HepG2 (cell line): ENCODE results near the gene ZNF655. TPM values are rescaled to one million over a fixed set of nuclear protein-coding genes. Genes with fewer than 3 reads are reported as not detected.
A peak's percentile ranks its signal among the peaks of the same experiment; 100 is the strongest.

Experiments
- ARNT2 ChIP-seq: sonication (generic); formaldehyde crosslinking; IDR thresholded peaks from 2 replicates; pipeline ENCODE4 v1.8.0; 2022; ENCODE audit warnings: mild to moderate bottlenecking, low read depth, missing genetic modification reagents, moderate library complexity
- CBX1 ChIP-seq: IDR thresholded peaks from one replicate; pipeline ENCODE4 v1.6.1; 2016; ENCODE audit warnings: antibody characterized with exemption, low read depth
- ELF4 ChIP-seq: sonication (generic); formaldehyde crosslinking; IDR thresholded peaks from 2 replicates; pipeline ENCODE4 v1.5.0; 2020; ENCODE audit warnings: missing genetic modification reagents, mild to moderate bottlenecking, moderate library complexity, borderline replicate concordance
- MED8 ChIP-seq: sonication (generic); formaldehyde crosslinking; IDR thresholded peaks from 2 replicates; pipeline ENCODE4 v1.8.1; 2023; ENCODE audit warnings: mild to moderate bottlenecking, missing genetic modification reagents; ENCODE audit not compliant: insufficient replicate concordance
- MTA1 ChIP-seq: sonication (generic); formaldehyde crosslinking; IDR thresholded peaks from 2 replicates; pipeline ENCODE4 v1.4.0; 2020; ENCODE audit warnings: missing genetic modification reagents, mild to moderate bottlenecking, borderline replicate concordance
- MTF2 ChIP-seq: sonication (generic); formaldehyde crosslinking; IDR thresholded peaks from 2 replicates; pipeline ENCODE4 v1.5.0; 2020; ENCODE audit warnings: missing genetic modification reagents, borderline replicate concordance
- NFIB ChIP-seq: sonication (generic); formaldehyde crosslinking; IDR thresholded peaks from 2 replicates; pipeline ENCODE4 v1.9.0; 2021; ENCODE audit warnings: missing genetic modification reagents, mild to moderate bottlenecking, borderline replicate concordance
- NRL ChIP-seq: sonication (generic); formaldehyde crosslinking; IDR thresholded peaks from 2 replicates; pipeline ENCODE4 v1.5.0; 2020; ENCODE audit warnings: missing genetic modification reagents, mild to moderate bottlenecking, moderate library complexity, borderline replicate concordance
- RARG ChIP-seq: sonication (generic); formaldehyde crosslinking; IDR thresholded peaks from 2 replicates; pipeline ENCODE4 v1.4.0; 2020; ENCODE audit warnings: low read depth, mild to moderate bottlenecking, missing genetic modification reagents
- SAP130 ChIP-seq: IDR thresholded peaks from 2 replicates; pipeline ENCODE4 v1.6.1; 2016; ENCODE audit warnings: low read depth
- SETDB1 ChIP-seq: sonication (generic); formaldehyde crosslinking; IDR thresholded peaks from 2 replicates; pipeline ENCODE4 v1.5.1; 2020; ENCODE audit warnings: missing genetic modification reagents, mild to moderate bottlenecking, borderline replicate concordance
- SNAPC2 ChIP-seq: sonication (generic); formaldehyde crosslinking; IDR thresholded peaks from 2 replicates; pipeline ENCODE4 v1.8.1; 2022; ENCODE audit warnings: mild to moderate bottlenecking, missing genetic modification reagents
- SP1 ChIP-seq, 2 experiments: fragments of 450-650 bp in 1 of 2; sonication (generic) in 1 of 2; formaldehyde crosslinking in 1 of 2; IDR thresholded peaks; 2 replicates each; pipeline versions ENCODE4 v1.4.0 to v1.6.1; 2016 to 2020; ENCODE audit warnings: missing genetic modification reagents in 1 of 2
- SP4 ChIP-seq: sonication (generic); formaldehyde crosslinking; IDR thresholded peaks from 2 replicates; pipeline ENCODE4 v1.8.1; 2023; ENCODE audit warnings: mild to moderate bottlenecking, missing genetic modification reagents
- SRSF1 ChIP-seq: fragments of 200-400 bp; formaldehyde crosslinking; optimal IDR thresholded peaks from 2 replicates; pipeline ENCODE3; 2017; ENCODE audit warnings: mild to moderate bottlenecking, low read depth, low read length, moderate library complexity
- TBP ChIP-seq: sonication (generic); formaldehyde crosslinking; IDR thresholded peaks from 2 replicates; pipeline ENCODE4 v1.5.0; 2020; ENCODE audit warnings: missing genetic modification reagents
- TMF1 ChIP-seq: sonication (generic); formaldehyde crosslinking; IDR thresholded peaks from 2 replicates; pipeline ENCODE4 v1.8.1; 2022; ENCODE audit warnings: low read depth, missing genetic modification reagents
- YEATS4 ChIP-seq: sonication (generic); formaldehyde crosslinking; IDR thresholded peaks from 2 replicates; pipeline ENCODE4 v1.4.0; 2020; ENCODE audit warnings: missing genetic modification reagents, borderline replicate concordance
- YY1 ChIP-seq: IDR thresholded peaks from 2 replicates; pipeline ENCODE4 v1.6.1; 2011; ENCODE audit warnings: low read length, low read depth, moderate library complexity, mild to moderate bottlenecking; ENCODE audit not compliant: insufficient read depth, insufficient replicate concordance
- ZBTB7A ChIP-seq: sonication (generic); formaldehyde crosslinking; IDR thresholded peaks from 2 replicates; pipeline ENCODE4 v1.8.0; 2022; ENCODE audit warnings: mild to moderate bottlenecking, missing genetic modification reagents
- ZFP82 ChIP-seq: sonication (generic); formaldehyde crosslinking; IDR thresholded peaks from 2 replicates; pipeline ENCODE4 v1.5.1; 2020; ENCODE audit warnings: mild to moderate bottlenecking, missing genetic modification reagents, borderline replicate concordance
- ZNF883 ChIP-seq: sonication (generic); formaldehyde crosslinking; IDR thresholded peaks from 2 replicates; pipeline ENCODE4 v1.5.1; 2020; ENCODE audit warnings: mild to moderate bottlenecking, missing genetic modification reagents; ENCODE audit errors: not compliant biosample characterization
- polyA plus RNA-seq, 8 experiments: library from polyadenylated mRNA; depleted of rRNA in 3 of 8; stranded (reverse) in 7 of 8; unstranded in 1 of 8; fragments of >200 nt; fragmentation: Illumina TruSeq in 4 of 8; extraction: Trizol in 4 of 8; gene quantifications; 2 replicates each; pipeline versions ENCODE4 v1.2.1 to v1.2.3, GENCODE V29; 2011 to 2016; ENCODE audit warnings: low read depth in 4 of 8, missing spikeins in 1 of 8, mixed read lengths in 1 of 8; ENCODE audit not compliant: insufficient read depth in 1 of 8
- total RNA-seq, 5 experiments: library from RNA; depleted of rRNA; stranded (reverse); fragments of >200 nt; fragmentation: Illumina TruSeq; extraction: Trizol; gene quantifications; 2 replicates each; pipeline ENCODE4 v1.2.3, GENCODE V29; 2016; ENCODE audit warnings: low read depth in 1 of 5
- TF ChIP-seq, protein P1 (sequence below): sonication (generic); formaldehyde crosslinking; IDR thresholded peaks from 2 replicates; pipeline ENCODE4 v1.4.0; 2020; ENCODE audit warnings: missing genetic modification reagents, borderline replicate concordance
- TF ChIP-seq, protein P2 (sequence below): sonication (generic); formaldehyde crosslinking; IDR thresholded peaks from 2 replicates; pipeline ENCODE4 v1.5.0; 2020; ENCODE audit warnings: mild to moderate bottlenecking, missing genetic modification reagents

ZNF655 gene
- total and polyA plus RNA-seq, 2 of the 13 experiments (the other 11 are each of a cell fraction or from before 2014, with no cell fraction given) = 53.4 to 75.6 TPM

- TF ChIP-seq NRL (CRISPR knock-in tag) (no peak; the same call in none of the 2 replicates), MTF2 (CRISPR knock-in tag) (no peak), SAP130 (CRISPR knock-in tag) (peak; percentile 88), SP4 (peak; percentile 21; the same call in 1 of the 2 replicates), TBP (no peak), CBX1 (no peak), ZBTB7A (CRISPR knock-in tag) (peak; percentile 47; the same call in 1 of the 2 replicates), TMF1 (CRISPR knock-in tag) (peak; percentile 49), SNAPC2 (CRISPR knock-in tag) (peak; percentile 66; the same call in 1 of the 2 replicates), SETDB1 (no peak), YEATS4 (CRISPR knock-in tag) (peak; percentile 88), RARG (no peak), MED8 (CRISPR knock-in tag) (peak; percentile 45), NFIB (CRISPR knock-in tag) (no peak), ZFP82 (peak; percentile 81; the same call in 1 of the 2 replicates), ELF4 (CRISPR knock-in tag) (peak; percentile 93; the same call in 1 of the 2 replicates), SP1 (IDR thresholded peaks at IDR 0.05) (no peak), SP1 (CRISPR knock-in tag; IDR thresholded peaks at IDR 0.05) (peak; percentile 11; the same call in 1 of the 2 replicates), SRSF1 (peak; percentile 93), MTA1 (CRISPR knock-in tag) (peak; percentile 50), ZNF883 (no peak), ARNT2 (CRISPR knock-in tag) (peak; percentile 56; the same call in 1 of the 2 replicates), YY1 (peak; percentile 75)
- TF ChIP-seq, protein P1, sequence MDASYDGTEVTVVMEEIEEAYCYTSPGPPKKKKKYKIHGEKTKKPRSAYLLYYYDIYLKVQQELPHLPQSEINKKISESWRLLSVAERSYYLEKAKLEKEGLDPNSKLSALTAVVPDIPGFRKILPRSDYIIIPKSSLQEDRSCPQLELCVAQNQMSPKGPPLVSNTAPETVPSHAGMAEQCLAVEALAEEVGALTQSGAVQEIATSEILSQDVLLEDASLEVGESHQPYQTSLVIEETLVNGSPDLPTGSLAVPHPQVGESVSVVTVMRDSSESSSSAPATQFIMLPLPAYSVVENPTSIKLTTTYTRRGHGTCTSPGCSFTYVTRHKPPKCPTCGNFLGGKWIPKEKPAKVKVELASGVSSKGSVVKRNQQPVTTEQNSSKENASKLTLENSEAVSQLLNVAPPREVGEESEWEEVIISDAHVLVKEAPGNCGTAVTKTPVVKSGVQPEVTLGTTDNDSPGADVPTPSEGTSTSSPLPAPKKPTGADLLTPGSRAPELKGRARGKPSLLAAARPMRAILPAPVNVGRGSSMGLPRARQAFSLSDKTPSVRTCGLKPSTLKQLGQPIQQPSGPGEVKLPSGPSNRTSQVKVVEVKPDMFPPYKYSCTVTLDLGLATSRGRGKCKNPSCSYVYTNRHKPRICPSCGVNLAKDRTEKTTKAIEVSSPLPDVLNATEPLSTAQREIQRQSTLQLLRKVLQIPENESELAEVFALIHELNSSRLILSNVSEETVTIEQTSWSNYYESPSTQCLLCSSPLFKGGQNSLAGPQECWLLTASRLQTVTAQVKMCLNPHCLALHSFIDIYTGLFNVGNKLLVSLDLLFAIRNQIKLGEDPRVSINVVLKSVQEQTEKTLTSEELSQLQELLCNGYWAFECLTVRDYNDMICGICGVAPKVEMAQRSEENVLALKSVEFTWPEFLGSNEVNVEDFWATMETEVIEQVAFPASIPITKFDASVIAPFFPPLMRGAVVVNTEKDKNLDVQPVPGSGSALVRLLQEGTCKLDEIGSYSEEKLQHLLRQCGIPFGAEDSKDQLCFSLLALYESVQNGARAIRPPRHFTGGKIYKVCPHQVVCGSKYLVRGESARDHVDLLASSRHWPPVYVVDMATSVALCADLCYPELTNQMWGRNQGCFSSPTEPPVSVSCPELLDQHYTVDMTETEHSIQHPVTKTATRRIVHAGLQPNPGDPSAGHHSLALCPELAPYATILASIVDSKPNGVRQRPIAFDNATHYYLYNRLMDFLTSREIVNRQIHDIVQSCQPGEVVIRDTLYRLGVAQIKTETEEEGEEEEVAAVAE (CRISPR knock-in tag) = 0 out of 2 replicates have a peak, but pooled peaks have one; percentile 47
- TF ChIP-seq, protein P2, sequence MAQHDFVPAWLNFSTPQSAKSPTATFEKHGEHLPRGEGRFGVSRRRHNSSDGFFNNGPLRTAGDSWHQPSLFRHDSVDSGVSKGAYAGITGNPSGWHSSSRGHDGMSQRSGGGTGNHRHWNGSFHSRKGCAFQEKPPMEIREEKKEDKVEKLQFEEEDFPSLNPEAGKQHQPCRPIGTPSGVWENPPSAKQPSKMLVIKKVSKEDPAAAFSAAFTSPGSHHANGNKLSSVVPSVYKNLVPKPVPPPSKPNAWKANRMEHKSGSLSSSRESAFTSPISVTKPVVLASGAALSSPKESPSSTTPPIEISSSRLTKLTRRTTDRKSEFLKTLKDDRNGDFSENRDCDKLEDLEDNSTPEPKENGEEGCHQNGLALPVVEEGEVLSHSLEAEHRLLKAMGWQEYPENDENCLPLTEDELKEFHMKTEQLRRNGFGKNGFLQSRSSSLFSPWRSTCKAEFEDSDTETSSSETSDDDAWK = no peak
Measured at GRCh38 chr7:99558306-99559174, at the start of gene ZNF655 (continued).
